PFSK-1 (cell line): Measurements from ENCODE around the gene GTF2A1L.

Source experiments
- POLR2AphosphoS5 ChIP-seq: IDR thresholded peaks from 2 replicates; pipeline ENCODE4 v1.6.1; 2012; ENCODE audit warnings: low read depth, mild to moderate bottlenecking, control low read depth, low read length, moderate library complexity
- TAF1 ChIP-seq: IDR thresholded peaks from 2 replicates; pipeline ENCODE4 v1.6.1; 2012; ENCODE audit warnings: low read length, control low read depth, borderline replicate concordance; ENCODE audit not compliant: insufficient read depth

DNA sequence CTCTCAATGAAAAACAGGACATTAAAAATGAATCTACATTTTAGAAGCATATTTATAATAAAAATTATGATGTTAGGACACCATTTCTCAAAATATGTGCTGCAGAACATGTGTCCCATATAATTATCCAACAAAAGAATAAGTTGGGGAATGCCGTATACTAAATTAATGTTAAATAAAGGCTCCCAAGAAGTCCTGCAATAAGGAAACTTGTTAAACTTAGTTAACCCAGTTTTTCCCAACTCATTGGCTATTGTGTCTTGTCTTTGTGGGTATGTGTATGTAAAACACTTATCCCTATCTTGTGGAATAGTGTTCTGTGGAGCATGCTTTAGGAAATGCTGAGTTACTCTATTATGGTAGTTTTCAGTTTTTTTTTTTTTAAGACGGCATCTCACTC lies 25.6 kb upstream of the GTF2A1L start:
- TF ChIP-seq TAF1 (no peak), POLR2AphosphoS5 (no peak)
